HG03103 (cell line): Measurements from ENCODE around the gene PCCA.

Experiments used
- ATAC-seq: cut with Tn5 transposase; IDR thresholded peaks from one replicate; pipeline ENCODE4 v1.9.1; 2021; ENCODE audit warnings: low read depth; ENCODE audit not compliant: unreplicated experiment

The PCCA gene

DNA sequence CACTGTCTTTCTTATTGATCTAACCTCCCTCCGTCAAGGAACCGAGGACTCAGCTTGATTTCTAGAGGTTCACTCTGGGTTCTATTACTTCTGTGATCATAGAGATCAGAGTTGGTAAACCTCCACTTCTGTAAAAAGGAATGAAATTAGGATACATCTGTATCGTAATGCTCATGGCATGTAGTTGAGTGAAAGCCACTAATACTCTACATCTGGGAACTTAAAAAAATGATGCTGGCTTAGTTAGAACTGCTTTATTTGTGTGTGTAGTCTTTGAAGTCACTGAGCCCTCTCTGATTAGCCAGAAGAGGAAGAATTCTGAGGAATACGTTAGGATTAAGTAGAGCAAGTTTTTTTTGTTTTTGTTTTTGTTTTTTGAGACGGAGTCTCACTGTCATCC lies 358.9 kb downstream of the PCCA start:
- no peak for ATAC-seq

DNA sequence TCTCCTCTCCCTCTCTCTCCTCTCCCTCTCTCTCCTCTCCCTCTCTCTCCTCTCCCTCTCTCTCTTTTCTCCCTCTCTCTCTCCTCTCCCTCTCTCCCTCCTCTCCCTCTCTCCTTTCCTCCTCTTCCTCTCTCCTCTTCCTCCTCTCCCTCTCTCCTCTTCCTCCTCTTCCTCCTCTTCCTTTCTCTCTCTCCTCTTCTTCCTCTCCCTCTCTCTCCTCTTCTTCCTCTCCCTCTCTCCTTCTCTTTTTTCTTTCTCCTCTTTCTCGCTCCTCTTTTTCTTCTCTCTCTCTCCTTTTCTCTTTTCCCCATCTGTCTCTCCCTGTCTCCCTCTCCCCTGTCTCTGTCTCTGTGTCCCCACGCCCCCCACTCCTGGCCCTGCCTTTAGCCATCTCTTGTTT lies 363.0 kb downstream of the PCCA start:
- ATAC-seq = no peak

DNA sequence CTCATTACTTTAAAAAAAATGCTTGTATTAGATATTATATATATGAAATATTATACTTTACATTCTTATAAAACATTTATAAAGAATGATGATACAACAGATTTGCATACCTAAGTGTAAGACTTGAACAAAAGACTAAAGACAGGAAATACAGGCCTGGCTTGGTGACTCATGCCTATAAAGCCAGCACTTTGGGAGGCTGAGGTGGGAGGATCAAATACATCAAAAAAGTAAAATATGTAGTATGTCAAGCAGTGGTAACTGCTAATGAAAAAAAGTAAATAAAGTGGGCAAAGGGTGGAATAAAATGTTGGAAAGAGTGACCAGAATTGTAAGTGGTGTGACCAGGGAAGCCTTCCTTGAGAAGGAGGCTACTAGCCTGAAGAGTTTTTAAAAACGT lies 366.0 kb downstream of the PCCA start:
- ATAC-seq = no peak

DNA sequence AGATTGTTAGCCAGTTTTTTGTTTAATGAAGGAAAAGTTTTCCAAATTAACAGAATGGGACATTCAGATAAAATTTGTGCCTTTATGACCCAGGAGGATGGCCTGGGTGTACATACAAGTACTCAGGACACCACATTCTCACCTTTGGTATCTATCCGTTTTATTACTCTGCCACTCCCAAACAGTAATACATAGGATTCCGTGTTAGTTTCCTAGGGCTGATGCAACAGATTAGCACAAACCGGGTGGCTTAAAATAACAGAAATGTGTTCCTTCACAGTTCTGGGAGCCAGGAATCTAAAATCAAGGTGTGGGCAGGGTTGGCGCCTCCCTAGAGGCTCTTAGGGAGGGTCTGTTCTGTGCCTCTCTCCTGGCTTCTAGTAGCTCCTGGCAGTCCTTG lies 369.8 kb downstream of the PCCA start:
- ATAC-seq = no peak

DNA sequence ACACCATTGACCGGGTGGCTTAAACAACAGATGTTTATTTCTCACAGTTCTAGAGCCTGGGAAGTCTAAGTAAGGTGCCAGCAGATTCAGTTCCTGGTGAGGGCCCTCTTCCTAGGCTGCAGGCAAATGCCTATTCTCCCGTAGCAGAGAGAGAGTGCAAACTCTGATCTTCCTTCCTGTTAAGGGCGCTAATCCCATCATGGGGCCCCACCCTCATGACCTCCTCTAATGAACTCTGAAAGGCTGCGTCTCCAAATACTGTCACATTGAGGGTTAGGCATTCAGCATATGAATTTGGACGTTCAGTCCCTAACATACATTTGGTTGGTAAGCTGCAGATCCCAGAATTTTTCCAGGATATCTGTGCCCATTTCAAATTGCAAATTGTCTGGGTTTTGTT lies 370.9 kb downstream of the PCCA start:
- no peak for ATAC-seq

DNA sequence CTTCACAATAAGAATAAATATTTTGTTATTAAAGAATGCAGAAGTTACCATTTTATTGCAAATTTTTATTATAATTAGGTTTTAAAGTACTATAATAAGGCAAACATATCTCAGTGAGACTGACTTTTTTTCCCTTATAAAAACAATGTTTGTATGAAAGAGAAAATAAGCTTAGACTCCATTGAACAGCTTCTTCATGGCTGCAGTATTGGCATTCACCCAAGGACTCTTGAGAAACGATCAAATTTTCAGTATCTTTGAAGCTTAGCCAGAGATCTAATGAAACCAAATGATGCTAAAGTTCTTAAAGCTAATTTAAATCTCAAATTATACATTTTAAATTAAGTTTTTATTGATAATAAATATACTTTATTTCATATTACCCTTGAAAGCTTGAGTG lies 371.4 kb downstream of the PCCA start:
- no peak for ATAC-seq

DNA sequence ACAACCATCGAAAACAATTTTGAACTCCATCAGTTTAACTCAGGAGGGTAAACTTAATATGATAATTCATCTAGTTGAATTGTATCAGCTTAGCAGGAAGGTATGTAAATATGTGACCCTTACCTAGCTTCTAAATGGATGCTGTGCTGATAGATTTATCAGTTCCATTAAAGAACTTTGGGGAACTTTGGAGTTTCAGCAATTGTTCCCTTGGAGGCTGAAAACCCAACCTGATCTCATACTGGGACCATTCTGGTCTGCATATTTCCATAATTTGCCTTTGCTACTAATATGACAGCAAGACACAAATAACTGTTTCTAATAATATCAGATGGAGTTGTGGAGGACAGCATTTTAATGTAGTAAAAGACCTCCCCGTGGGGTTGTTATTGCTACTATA lies 371.9 kb downstream of the PCCA start:
- ATAC-seq = no peak

DNA sequence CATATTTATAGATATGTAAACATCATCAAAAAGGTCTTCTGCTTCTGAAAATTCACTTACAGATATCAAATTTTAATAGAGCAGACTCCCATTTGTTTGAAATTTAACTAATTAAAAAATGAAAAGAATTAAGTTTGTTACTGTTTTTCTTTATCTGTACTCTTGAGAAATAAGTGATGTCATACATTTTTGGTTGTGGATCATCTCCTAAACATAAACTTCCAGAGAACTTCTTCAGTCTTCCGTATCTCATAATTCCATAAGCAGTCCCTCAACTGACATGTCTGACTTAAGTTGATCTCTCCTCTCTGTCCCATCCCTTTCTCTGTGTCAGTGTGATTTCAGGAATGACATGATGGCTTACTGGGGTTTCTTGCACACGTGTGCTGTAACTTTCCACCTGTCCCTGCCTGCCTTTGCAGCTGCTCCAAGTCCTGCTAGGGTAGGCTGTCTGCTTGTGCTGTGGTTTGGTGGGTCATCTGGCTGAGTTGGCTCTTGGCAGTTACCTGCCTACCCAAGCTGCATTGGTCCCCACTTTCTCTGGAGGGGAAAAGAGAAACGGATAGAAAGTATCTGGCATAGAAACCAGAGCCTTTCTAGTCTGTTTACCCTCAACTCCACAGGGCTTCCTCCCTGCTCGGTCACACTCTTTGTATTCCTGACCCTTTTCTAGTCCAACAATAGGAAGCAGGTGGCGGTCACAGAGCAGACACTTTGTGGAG lies 372.6 kb downstream of the PCCA start:
- ATAC-seq = no peak

DNA sequence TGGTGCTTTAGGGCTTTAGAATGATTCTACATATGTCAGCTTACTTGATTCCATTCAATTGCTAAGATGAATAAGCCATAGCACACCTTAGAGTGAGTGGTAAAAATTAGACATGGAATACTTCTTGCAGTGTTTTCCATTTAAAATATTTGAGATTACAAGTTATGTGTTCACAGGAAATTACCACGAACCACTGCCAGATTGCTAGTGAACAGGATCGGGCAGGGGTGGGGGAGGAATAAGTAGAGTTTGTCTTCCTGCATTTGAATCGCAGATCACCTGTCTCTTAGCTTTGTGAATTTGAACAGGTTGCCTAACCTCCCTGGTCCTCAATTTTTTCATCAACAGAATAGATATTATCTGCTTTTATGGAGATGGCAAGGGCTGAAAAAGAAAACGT lies 375.1 kb downstream of the PCCA start:
- no peak for ATAC-seq

DNA sequence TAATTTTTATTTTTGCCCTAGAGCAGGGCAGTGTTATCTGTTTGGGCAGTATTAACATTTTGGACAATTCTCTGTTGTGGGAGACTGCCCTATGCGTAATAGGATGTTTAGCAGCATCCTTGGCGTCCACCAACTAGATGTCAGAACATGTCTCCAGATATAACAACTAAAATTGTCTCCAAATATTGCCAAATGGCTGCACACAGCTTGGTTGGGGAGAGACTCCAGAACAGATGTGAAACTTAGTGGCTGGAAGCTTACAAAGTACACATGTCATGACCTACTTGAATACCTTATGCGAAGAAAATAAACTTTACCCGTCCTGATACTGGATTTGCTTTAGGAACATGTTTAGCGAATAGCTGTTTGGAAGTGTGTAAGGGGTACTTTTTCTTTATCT lies 376.7 kb downstream of the PCCA start:
- no peak for ATAC-seq

DNA sequence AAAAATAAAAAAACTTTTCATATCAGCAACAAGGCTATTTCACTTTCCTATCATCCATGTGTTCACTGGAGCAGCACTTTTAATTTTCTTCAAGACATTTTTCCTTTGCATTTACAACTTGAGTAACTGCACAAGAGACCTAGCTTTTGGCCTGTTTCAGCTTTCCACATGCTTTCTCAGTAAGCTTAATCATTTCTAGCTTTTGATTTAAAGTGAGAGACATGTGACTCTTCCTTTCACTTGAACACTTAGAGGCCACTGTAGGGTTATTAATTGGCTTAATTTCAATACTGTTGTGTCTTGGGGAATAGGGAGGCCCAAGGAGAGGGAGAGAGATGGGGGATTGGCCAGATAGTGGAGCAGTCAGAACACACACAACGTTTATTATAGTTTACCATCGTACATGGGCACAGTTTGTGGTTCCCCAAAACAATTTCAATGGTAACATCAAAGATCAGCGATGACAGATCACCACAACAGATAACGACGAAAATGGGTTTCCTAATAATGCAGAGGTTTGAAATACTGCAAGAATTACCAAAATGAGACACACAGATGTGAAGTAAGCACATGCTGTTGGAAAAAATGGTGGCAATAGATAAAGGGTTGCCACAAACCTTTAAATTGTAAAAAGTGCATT lies 382.1 kb downstream of the PCCA start:
- no peak for ATAC-seq

DNA sequence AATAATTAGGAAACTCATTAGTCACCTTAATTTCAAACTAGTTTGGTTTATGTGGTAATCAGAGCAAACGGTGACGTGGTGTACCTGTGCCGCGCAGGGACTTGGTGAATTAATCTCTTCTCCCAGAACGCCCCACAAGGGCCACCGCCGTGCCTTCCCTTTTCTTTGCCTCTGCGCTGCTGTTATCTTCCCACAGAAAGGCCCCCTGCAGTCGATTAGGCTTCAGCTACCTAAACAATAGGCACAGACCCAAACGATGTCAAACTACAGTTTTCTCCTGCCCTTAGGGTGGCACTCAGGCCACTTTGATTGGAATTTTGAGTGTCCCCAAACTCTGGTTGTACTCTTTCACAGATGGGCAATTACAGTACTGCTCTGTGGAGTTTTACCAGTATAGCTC lies 384.2 kb downstream of the PCCA start:
- no peak for ATAC-seq

DNA sequence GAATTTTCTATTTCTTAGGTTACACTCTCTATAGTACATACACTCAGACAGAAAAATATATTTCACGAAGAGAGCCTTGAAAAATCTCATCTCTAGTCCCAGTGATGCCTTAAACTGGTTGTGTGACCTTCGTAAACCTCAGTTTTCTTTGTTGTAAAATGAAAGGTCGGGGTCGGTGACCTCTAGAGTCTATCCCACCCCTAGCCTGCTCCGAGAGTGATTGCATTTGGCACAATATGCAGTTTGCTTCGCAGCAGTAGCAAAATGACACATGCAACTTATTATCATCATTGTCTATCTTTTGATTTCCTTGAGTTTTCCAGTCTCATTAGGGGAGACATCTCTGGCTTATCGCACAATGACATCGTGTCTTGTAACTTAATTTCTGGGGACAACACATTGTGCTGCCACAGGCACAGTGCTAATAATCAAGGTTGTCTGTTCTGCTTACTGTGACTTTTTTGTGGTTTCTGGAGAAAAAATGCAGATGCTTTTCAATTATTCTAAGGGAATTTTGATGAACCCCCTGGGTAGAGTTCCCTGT lies 384.7 kb downstream of the PCCA start:
- ATAC-seq = no peak

DNA sequence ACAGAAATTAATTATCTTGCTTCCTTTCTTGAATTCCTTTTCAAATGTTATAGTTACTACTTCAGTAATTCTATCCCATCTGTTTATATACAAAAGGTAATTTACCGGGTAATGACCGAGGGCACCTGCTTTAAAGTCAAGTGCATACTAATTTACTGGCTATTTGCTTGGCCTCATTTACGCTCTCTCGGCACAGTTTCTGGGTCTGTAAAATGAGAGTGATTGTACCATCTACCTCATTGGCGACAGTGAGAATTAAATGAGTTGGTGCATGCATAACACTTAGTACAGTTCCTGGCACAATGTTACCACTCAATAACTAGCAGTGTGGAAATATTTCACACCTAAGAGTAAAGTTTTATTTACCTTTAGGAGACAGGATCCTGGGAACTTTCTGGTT lies 388.1 kb downstream of the PCCA start:
- ATAC-seq = no peak

DNA sequence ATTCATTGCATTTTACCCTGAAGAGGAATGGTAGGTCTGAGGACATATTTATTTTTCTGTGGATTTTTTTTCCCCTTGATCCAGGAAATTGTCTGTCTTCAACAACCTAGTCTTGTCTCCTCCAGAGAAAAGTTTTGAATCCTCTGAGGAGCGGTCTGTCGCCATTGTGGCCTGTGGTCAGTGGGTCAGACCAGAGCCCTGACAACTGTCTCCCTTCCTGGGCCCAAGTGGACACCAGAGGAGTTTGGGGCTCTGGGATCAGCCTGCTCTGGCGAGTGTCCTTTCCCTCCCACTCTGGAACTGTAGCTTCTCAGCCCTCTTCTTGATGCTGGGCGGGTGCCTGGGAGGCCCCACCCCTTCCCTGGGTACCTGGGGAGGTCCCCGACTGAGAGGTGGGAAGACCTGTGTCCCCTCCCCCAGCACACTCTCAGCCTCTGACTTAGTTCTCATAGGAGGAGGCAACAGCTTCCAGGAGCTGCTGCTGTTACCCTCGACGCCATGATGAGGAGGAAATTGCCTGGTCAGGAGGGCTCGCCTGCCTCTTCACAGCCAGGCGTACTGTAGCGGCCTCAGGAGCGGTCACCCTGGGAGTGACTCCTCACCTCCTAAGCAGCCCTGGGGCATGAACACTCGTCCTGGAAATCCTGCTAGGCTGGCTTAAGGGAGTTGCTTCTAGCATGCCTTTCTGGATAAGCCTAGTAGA lies 389.4 kb downstream of the PCCA start:
- no peak for ATAC-seq

DNA sequence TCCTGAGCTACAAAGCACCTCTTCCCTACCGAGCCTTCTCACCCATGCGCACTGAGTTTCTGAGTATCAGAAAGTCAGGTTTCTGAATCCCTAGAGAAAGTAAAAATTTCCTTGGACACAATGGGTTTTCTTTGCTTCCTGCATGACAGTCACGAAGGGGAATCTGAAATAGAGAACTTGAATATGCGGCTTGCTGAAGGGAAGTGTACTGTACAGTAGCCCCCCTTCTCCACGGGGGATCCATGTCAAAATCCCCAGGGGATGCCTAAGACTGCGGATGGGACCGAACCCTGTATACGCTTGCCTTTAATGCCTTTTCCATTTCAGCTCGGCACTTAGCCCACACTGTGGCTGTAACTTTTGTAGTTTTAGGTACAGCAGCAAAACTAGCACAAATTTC lies 391.8 kb downstream of the PCCA start:
- ATAC-seq = no peak

DNA sequence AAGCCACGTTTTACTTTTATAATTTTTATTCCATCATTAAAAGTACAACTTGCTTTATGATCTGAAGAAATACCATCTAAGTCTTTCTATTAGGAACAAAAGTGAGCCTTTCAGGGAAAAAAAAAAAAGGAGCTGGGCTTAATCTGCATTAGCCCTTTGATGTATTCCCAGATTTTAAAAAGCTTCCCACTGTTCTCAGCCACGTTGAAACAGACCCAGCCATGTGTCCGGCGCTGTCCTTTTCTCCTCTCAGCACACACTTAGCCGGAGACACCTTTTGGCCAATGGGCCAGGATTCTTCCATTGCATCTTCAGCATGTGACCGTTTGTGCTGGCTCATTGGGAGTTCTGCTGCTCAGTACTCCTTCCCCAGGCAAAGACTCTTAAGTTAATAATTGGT lies 394.2 kb downstream of the PCCA start:
- no peak for ATAC-seq

DNA sequence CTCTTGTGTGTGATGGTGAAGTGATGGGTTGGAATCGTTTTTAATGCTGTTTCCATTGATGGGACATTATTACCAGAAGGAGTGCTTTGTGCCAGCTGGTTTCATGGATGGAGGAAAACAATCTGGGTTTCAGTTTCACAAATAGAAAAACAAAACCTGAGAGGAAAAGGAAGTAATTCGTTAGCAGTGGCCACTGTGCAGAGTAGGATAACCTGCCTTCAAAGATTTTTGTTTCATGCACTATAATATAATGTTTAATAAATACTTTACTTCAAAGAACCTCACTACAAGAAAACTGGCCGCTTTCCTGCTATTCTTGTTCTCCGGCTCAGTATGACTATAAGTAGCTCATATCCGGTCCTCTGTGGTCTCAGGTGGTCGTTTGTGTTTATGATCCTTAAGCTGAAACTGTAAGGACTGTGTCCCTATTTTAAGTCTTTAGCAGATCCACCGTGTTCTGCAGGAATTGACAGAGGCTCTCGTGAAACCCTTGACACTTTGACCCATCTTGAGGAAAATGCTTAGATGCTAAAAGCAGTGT lies 395.0 kb downstream of the PCCA start:
- no peak for ATAC-seq

DNA sequence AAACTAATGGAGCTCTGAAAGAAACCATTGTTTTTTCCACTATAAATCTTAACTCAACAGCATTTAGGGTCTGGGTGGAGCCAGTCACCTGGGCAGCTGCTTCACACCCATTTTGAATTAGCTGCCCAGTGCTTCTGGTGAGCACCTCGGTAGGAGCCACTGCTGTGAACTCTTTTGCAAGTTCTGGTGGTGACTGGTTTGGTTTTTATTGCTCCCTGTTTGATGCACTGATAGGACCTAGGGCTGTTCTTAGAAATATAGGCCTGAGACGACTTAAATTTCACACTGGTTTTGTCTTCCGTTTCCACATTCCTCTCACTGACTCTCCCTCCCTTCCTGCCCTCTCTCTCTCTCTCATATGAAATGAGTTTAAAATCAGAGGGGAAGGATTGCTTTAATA lies 395.8 kb downstream of the PCCA start:
- no peak for ATAC-seq

DNA sequence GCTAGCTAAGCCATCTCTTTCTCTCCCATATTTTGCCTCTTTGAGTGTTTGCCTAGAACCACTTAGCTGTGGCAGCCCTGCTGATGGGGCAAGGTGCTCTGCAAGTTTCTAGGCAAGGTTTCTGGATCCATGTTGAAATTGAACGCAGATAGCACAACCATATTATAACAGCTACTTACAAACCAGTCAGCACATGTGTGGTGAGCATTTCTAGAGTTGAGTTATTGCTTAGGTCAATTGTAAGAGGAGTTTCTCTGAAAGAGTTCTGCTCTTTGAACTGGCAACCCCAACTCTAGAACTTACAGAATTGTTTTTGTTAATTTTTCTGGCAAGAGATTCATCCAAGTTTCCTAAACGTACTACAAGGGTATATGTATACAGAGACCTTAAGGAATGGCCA lies 396.4 kb downstream of the PCCA start:
- ATAC-seq = no peak

DNA sequence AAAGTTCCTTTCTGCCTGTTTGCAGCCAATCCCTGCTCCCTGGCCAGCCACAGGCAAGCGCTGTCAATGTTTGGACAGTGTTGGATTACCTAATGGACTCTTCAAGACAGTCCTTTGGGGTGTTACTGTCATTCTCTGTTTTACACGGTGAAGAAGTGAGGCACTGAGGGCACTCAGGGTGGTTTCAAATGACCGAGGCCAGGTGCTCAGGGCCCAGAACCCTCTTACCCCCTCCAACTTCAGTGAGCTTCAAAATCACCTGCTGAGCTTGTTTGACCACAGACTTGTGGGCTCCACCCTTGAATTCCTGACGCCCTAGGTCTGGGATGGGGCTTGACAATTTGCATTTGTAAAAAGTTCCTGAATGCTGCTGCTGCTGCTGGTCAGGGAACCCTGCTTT lies 401.8 kb downstream of the PCCA start:
- no peak for ATAC-seq
